ENCODE measurements around the gene CTXN1.

CTXN1 gene

DNA sequence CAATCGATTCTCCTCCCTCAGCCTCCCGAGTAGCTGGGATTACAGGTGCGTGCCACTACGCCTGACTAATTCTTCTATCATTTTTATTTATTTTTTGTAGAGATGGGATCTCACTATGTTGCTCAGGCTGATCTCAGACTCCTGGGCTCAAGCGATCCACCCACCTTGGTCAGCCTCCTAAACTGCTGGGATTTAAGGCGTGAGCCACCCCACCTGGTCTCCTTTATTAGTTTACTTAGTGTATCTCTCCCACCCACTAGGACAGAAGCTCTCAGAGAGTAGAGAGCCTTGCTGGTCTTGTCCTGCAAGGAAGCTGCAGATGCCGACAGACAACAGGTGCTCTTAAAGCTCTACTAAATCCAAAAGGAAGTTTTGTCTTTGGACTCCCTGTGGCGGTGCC is 40.1 kb downstream of the CTXN1 start:
- Histone ChIP-seq H3K4me3 (ENCODE audit: low read depth, low read length) (no peak overlapping the region), H3K27ac (ENCODE audit: extremely low read depth, low read depth, low read length) (no peak overlapping the region), H3K36me3 (ENCODE audit: control insufficient read depth in 2 of 2, insufficient read depth in 1 of 2, low read length in 2 of 2) (no peaks in the 10 kb centered on the region), H3K9me3 (ENCODE audit: control insufficient read depth, insufficient read depth, low read depth, low read length) (no peaks in the 10 kb centered on the region), H3K4me1 (ENCODE audit: control insufficient read depth, insufficient read depth, low read length) (0 out of 2 replicates have a peak, but pooled peaks cover 4% of the 10 kb centered on the region)
- ChIA-PET POLR2A (interaction anchor here (0.8 to 1.0 kb wide), 2 partner anchors 15 to 57 kb away, joined by 3 read pairs; partner anchors contain the start of gene TIMM44), CTCF (interaction anchor here (0.5 to 1.3 kb wide), 4 partner anchors 16 to 84 kb away, joined by 3 to 6 read pairs (median 4); partner anchors contain the start of gene SNAPC2)
- TF ChIP-seq ZNF248 (tag by site-specific recombination; IDR thresholded peaks at IDR 0.05) (no peak), ZNF184 (tag by site-specific recombination; IDR thresholded peaks at IDR 0.05) (no peak), GLI4 (tag by site-specific recombination; IDR thresholded peaks at IDR 0.05) (no peak), HOXA7 (CRISPR knock-in tag; IDR thresholded peaks at IDR 0.05; ENCODE audit: borderline replicate concordance) (no peak), ZFP37 (tag by site-specific recombination; IDR thresholded peaks at IDR 0.05) (no peak), ZFHX2 (tag by site-specific recombination; conservative IDR thresholded peaks at IDR 0.05) (peak; percentile 46; the same call in 1 of the 2 replicates), ZNF664 (tag by site-specific recombination; IDR thresholded peaks at IDR 0.05) (no peak), ZNF510 (tag by site-specific recombination; IDR thresholded peaks at IDR 0.05; ENCODE audit: insufficient replicate concordance) (no peak), ZNF777 (tag by site-specific recombination; IDR thresholded peaks at IDR 0.05; ENCODE audit: borderline replicate concordance) (no peak), ZNF221 (tag by site-specific recombination; IDR thresholded peaks at IDR 0.05; ENCODE audit: borderline replicate concordance) (no peak), KLF1 (tag by site-specific recombination; IDR thresholded peaks at IDR 0.05) (peak; percentile 35), ZNF146 (tag by site-specific recombination; IDR thresholded peaks at IDR 0.05) (no peak), ZBTB1 (tag by site-specific recombination; IDR thresholded peaks at IDR 0.05) (no peak), ZNF501 (tag by site-specific recombination; IDR thresholded peaks at IDR 0.05) (no peak), EGR2 (tag by site-specific recombination; IDR thresholded peaks at IDR 0.05; ENCODE audit: low read depth) (peak; percentile 79), GLIS1 (tag by site-specific recombination; IDR thresholded peaks at IDR 0.05) (peak; percentile 68), HOXD13 (CRISPR knock-in tag; IDR thresholded peaks at IDR 0.05; ENCODE audit: borderline replicate concordance) (no peak)

DNA sequence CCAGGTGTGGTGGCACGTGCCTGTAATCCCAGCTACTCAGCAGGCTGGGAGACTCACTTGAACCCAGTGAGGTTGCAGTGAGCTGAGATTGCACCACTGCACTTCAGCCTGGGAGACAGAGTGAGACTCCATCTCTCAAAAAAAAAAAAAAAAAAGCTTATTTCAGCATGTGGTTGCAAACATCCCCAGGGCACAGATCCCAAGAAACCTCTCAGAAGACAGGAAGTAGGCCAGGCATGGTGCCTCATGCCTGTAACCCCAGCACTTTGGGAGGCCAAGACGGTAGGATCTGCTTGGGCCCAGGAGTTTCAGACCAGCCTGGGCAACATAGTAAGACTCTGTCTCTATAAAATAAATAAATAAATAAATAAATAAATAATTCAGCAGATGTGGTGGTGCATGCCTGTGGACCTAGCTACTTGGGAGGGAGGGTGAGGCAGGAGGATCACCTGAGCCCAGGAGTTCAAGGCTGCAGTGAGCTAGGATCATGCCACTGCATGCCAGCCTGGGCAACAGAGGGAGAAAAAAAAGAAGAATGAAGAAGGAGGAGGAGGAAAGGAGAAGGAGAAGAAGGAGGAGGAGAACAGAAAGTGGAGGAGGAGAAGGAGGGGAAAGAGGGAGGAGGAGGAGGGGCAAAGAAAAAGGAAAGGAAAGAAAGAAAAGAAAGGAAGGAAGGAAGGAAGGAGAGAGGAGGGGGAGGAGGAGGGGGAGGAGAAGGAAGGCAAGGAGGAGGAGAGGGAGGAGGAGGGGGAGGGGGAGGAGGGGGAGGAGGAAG is 42.0 kb downstream of the CTXN1 start:
- Histone ChIP-seq H3K9me3 (ENCODE audit: control insufficient read depth, insufficient read depth, low read depth, low read length) (no peaks in the 10 kb centered on the region), H3K4me3 (ENCODE audit: low read depth, low read length) (no peak overlapping the region), H3K27ac (ENCODE audit: extremely low read depth, low read depth, low read length) (no peak overlapping the region), H3K4me1 (ENCODE audit: control insufficient read depth, insufficient read depth, low read length) (0 out of 2 replicates have a peak, but pooled peaks cover 3% of the 10 kb centered on the region), H3K36me3 (ENCODE audit: control insufficient read depth in 2 of 2, insufficient read depth in 1 of 2, low read length in 2 of 2) (no peaks in the 10 kb centered on the region)
- CTCF ChIA-PET: no interaction called here
- POLR2A ChIA-PET: interaction anchor here (0.7 to 1.0 kb wide), 2 partner anchors 12 to 15 kb away, joined by 3 to 5 read pairs; no protein-coding TSS in a partner anchor
- TF ChIP-seq BCL11B (tag by site-specific recombination; IDR thresholded peaks at IDR 0.05; ENCODE audit: low read depth) (no peak), ZNF366 (tag by site-specific recombination; conservative IDR thresholded peaks at IDR 0.05) (peak; percentile 78), ZNF112 (tag by site-specific recombination; IDR thresholded peaks at IDR 0.05) (no peak), ZEB2 (tag by site-specific recombination; IDR thresholded peaks at IDR 0.05) (no peak), ZNF837 (tag by site-specific recombination; IDR thresholded peaks at IDR 0.05) (no peak), EGR2 (tag by site-specific recombination; IDR thresholded peaks at IDR 0.05; ENCODE audit: low read depth) (peak; percentile 83), PRDM1 (tag by site-specific recombination; IDR thresholded peaks at IDR 0.05) (peak; percentile 57), HIC1 (tag by site-specific recombination; IDR thresholded peaks at IDR 0.05) (0 out of 2 replicates have a peak, but pooled peaks have one; percentile 22), BCL11A (tag by site-specific recombination; IDR thresholded peaks at IDR 0.05; ENCODE audit: low read depth) (no peak), GLIS1 (tag by site-specific recombination; IDR thresholded peaks at IDR 0.05) (peak; percentile 21; the same call in 1 of the 2 replicates), ZNF132 (tag by site-specific recombination; IDR thresholded peaks at IDR 0.05; ENCODE audit: borderline replicate concordance) (no peak)
- TF ChIP-seq, protein P1, sequence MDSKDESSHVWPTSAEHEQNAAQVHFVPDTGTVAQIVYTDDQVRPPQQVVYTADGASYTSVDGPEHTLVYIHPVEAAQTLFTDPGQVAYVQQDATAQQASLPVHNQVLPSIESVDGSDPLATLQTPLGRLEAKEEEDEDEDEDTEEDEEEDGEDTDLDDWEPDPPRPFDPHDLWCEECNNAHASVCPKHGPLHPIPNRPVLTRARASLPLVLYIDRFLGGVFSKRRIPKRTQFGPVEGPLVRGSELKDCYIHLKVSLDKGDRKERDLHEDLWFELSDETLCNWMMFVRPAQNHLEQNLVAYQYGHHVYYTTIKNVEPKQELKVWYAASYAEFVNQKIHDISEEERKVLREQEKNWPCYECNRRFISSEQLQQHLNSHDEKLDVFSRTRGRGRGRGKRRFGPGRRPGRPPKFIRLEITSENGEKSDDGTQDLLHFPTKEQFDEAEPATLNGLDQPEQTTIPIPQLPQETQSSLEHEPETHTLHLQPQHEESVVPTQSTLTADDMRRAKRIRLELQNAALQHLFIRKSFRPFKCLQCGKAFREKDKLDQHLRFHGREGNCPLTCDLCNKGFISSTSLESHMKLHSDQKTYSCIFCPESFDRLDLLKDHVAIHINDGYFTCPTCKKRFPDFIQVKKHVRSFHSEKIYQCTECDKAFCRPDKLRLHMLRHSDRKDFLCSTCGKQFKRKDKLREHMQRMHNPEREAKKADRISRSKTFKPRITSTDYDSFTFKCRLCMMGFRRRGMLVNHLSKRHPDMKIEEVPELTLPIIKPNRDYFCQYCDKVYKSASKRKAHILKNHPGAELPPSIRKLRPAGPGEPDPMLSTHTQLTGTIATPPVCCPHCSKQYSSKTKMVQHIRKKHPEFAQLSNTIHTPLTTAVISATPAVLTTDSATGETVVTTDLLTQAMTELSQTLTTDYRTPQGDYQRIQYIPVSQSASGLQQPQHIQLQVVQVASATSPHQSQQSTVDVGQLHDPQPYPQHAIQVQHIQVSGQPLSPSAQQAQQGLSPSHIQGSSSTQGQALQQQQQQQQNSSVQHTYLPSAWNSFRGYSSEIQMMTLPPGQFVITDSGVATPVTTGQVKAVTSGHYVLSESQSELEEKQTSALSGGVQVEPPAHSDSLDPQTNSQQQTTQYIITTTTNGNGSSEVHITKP (tag by site-specific recombination; IDR thresholded peaks at IDR 0.05): no peak
- TF ChIP-seq, protein P2, sequence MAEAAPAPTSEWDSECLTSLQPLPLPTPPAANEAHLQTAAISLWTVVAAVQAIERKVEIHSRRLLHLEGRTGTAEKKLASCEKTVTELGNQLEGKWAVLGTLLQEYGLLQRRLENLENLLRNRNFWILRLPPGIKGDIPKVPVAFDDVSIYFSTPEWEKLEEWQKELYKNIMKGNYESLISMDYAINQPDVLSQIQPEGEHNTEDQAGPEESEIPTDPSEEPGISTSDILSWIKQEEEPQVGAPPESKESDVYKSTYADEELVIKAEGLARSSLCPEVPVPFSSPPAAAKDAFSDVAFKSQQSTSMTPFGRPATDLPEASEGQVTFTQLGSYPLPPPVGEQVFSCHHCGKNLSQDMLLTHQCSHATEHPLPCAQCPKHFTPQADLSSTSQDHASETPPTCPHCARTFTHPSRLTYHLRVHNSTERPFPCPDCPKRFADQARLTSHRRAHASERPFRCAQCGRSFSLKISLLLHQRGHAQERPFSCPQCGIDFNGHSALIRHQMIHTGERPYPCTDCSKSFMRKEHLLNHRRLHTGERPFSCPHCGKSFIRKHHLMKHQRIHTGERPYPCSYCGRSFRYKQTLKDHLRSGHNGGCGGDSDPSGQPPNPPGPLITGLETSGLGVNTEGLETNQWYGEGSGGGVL (tag by site-specific recombination; IDR thresholded peaks at IDR 0.05): peak; percentile 30; the same call in 1 of the 2 replicates
